ENCODE measurements around the gene TEK. TPM values are rescaled to one million over a fixed set of nuclear protein-coding genes. Genes with fewer than 3 reads are reported as not detected.

TEK gene
- total RNA-seq, 2 donors from 2014 or later = not detected

DNA sequence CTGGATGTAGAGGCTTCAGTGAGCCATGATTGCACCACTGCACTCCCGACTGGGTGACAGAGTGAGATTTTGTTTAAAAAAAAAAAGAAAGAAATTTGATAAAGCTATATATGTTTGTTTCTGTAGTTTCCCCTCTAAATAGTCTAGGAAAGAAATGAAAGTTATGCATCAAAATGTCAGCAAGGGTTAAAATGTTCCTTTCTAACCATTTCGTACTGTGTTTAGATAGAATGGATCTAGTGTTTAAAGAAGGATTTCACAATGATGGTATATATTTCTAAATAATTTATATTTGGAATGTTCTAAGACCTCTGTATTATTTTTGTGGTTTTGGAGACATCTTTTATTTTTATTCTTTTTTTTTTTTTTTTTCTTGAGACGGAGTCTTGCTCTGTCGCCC is 22.7 kb downstream of the TEK start:
- DNase-seq = no peak
- Mint-ChIP-seq H3K27me3 (ENCODE audit: low read depth) (no peaks in the 10 kb centered on the region), H3K4me3 (no peak overlapping the region), H3K27ac (no peak overlapping the region), H3K36me3 (ENCODE audit: insufficient read depth in 2 of 2) (no peaks in the 10 kb centered on the region), H3K4me1 (ENCODE audit: low read depth) (no peaks in the 10 kb centered on the region), H3K9me3 (no peaks in the 10 kb centered on the region)
- ATAC-seq (replicated peaks in 1 of 2) = no peak

DNA sequence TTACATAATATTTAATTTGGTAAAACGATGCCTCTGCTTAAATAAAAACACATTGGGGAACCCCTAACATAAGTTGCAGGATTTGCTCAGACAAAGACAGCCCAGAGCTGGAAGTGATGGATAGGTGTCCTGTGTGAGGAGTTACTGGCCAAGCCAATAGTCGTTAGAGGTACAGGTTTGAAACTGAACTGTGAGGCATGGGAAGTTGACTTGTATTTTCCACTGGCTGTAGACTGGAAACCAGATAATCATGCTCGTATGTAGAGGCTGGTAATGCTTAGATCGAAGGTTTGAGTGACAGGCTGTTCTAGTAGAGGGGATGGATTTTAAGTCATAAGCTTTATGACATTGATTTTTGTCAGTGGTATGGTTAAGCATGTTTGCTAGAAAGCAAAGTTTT is 24.8 kb downstream of the TEK start:
- H3K4me1 Mint-ChIP-seq (ENCODE audit: low read depth) = no peaks in the 10 kb centered on the region
- no peaks in the 10 kb centered on the region for H3K27me3 Mint-ChIP-seq (ENCODE audit: low read depth)
- no peak for DNase-seq
- H3K9me3 Mint-ChIP-seq = no peaks in the 10 kb centered on the region
- H3K4me3 Mint-ChIP-seq = no peak overlapping the region
- ATAC-seq (replicated peaks in 1 of 2) = no peak
- H3K27ac Mint-ChIP-seq = no peak overlapping the region
- no peaks in the 10 kb centered on the region for H3K36me3 Mint-ChIP-seq (ENCODE audit: insufficient read depth in 2 of 2)

DNA sequence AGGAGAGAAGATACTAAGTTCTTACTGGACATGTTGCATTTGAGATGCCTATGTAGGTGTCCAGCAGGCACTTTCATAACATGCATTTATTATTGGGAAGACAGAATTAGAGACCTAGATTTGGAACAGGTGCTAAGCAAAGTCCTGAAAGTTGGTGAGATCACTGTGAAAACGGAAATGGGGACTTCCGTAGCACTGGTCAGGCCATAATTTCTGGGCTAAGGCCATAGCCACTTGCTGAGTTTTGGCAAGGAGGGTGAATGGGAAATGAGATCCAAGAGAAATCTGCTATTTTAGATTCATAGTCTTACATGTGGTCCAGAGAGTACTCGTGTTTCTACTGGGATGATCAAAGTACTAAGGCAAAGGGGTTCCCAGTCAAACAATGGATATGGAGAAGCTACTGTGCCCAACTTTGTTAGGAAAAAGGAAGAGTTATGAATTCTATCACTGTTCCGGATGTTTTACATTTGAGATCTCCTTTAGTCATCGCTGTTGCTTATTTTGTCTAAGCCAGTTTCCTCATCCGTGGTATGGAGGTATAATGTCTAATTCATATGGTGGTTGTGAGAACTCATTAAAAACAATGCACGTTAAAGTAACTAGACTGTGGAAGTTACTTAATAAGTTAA is 33.4 kb downstream of the TEK start:
- ATAC-seq (replicated peaks in 1 of 2) (no peak), DNase-seq (no peak)
- peaks cover 18% of the 10 kb centered on the region for H3K27me3 Mint-ChIP-seq (ENCODE audit: low read depth)
- no peak overlapping the region for H3K4me3 Mint-ChIP-seq
- H3K4me1 Mint-ChIP-seq (ENCODE audit: low read depth) = no peaks in the 10 kb centered on the region
- no peak overlapping the region for H3K27ac Mint-ChIP-seq
- H3K36me3 Mint-ChIP-seq (ENCODE audit: insufficient read depth in 2 of 2) = no peaks in the 10 kb centered on the region
- H3K9me3 Mint-ChIP-seq = peaks cover 0 to 4% of the 10 kb centered on the region in 2 donors

DNA sequence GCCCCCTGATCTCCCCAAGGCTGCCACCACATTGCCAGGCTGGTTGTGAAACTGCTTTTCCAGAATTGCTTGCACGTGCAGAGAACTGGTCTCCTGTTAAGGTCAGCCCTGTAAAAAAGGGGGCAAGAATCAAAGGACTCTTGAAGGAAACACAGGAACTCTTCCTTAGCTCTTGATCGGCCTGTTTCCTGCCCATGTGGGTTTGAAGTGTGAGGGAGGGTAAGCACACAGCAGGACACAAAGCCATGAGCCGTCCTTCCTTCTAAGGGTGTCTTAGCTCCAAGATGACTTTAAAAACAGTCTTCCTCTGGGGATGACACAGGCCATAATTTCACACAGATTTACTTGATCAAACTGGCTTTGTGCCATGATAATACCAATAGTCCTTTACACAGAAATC is 36.1 kb downstream of the TEK start:
- ATAC-seq (replicated peaks in 1 of 2) = no peak
- no peak for DNase-seq
- peaks cover 31% of the 10 kb centered on the region for H3K27me3 Mint-ChIP-seq (ENCODE audit: low read depth)
- H3K4me1 Mint-ChIP-seq (ENCODE audit: low read depth) = no peaks in the 10 kb centered on the region
- no peak overlapping the region for H3K4me3 Mint-ChIP-seq
- no peak overlapping the region for H3K27ac Mint-ChIP-seq
- peaks cover 0 to 3% of the 10 kb centered on the region in 2 donors for H3K9me3 Mint-ChIP-seq
- no peaks in the 10 kb centered on the region for H3K36me3 Mint-ChIP-seq (ENCODE audit: insufficient read depth in 2 of 2)

DNA sequence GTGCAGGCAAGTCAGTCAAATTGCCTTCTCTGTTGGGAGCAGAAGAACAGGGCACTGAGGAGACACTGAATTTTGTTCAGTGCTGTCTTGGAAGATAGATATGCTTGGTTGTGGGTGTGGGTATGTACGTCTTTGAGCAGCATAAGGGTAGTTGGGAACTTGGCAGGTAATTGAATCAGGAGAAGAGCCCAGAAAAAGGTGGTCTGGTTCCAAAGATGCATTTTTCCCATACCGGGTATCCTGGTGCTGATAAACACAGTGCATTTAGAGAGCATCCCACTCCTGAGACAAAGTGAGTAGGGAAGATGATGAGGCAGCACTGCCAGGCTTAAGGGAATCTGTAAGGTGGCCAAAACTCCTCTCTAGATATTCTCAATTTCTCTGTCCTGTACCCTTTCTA is 40.6 kb downstream of the TEK start:
- Mint-ChIP-seq H3K27me3 (ENCODE audit: low read depth) (peaks cover 14% of the 10 kb centered on the region), H3K27ac (no peak overlapping the region), H3K9me3 (no peaks in the 10 kb centered on the region), H3K4me1 (ENCODE audit: low read depth) (no peaks in the 10 kb centered on the region), H3K36me3 (ENCODE audit: insufficient read depth in 2 of 2) (no peaks in the 10 kb centered on the region), H3K4me3 (no peak overlapping the region)
- no peak for DNase-seq
- no peak for ATAC-seq (replicated peaks in 1 of 2)

DNA sequence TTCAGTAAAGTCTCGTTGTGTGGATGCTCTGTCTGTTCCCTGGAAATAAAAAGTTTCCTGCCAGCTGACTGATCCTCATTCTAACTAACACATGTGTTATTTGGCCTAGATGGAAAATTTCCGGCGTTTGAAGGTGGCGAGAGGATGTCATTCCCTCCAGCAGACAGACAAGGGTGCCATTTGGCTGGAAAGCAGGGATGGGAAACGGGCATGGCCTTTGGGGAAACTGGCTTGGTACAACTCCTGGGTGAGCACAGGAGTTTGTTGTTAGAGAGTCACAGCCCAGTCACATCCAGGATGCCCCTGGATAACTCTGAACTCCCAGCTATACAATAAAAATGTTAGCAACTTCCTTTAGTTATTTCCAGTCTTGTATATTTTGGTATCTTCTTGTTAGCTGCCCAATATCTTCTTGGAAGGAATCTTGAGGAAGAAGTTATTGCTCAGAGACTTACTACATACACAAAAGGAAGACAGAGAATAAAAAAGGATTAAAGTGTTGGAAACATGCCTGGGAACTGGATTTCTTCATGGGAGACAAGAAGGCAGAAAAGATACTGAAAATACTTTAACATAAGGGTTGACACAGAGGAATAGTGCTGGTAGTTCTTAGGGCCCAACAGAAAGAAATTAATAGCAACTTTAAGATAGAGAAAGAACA is 41.9 kb downstream of the TEK start:
- no peaks in the 10 kb centered on the region for H3K4me1 Mint-ChIP-seq (ENCODE audit: low read depth)
- H3K9me3 Mint-ChIP-seq = no peaks in the 10 kb centered on the region
- H3K27ac Mint-ChIP-seq = no peak overlapping the region
- peaks cover 14% of the 10 kb centered on the region for H3K27me3 Mint-ChIP-seq (ENCODE audit: low read depth)
- no peak overlapping the region for H3K4me3 Mint-ChIP-seq
- ATAC-seq (replicated peaks in 1 of 2) = no peak
- H3K36me3 Mint-ChIP-seq (ENCODE audit: insufficient read depth in 2 of 2) = no peaks in the 10 kb centered on the region
- no peak for DNase-seq

DNA sequence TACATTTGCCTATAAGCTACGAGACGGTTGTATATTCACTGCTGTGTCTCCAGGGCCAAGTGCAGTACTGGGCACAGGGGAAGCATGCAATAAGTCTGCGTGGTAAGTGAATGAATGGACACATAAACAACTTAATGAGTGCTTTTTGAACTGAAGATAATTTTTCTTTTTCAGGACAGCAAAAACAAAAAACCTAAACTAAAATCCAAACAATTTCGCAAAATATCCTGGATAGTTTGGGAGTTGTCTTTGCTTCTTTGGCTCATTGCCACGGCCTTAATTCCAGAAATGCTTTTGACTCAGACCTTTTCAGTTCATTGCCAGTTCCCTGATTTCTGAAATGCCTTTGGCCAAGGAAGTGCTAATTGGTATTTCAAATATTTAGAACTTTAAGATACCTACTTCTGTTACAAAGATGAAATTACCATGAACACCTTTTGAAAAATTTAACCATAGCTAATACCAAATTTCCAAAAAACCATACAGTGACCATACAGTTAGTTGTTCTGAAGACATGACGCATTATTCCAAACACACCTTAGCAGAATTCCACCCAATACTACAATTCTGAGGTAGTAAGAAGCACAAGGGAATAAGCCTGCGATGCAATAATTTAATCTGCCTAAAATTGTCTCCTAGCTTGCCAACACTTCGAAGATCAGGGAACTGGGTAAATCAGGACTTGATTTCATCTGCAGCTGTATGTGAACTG is 42.8 kb downstream of the TEK start:
- no peak for DNase-seq
- Mint-ChIP-seq H3K4me3 (no peak overlapping the region), H3K27ac (no peak overlapping the region), H3K27me3 (ENCODE audit: low read depth) (peaks cover 14% of the 10 kb centered on the region), H3K9me3 (no peaks in the 10 kb centered on the region), H3K4me1 (ENCODE audit: low read depth) (no peaks in the 10 kb centered on the region), H3K36me3 (ENCODE audit: insufficient read depth in 2 of 2) (no peaks in the 10 kb centered on the region)
- ATAC-seq (replicated peaks in 1 of 2) = no peak

DNA sequence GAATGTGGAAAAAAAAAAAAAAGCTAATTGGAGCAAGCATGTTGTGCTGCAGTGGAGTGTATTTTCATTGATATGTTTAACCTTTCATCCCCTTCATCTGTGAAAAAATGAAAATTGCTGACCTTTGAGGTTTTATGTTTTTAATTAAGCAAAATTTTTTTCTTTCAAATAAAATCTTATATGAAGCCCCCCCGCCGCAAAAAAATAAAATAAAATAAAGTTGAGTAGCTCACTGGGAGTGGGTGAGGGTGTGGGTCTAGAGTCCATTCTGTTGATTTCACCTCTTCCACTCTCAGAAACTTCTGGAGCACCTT is 43.3 kb downstream of the TEK start:
- H3K4me1 Mint-ChIP-seq (ENCODE audit: low read depth) = no peaks in the 10 kb centered on the region

DNA sequence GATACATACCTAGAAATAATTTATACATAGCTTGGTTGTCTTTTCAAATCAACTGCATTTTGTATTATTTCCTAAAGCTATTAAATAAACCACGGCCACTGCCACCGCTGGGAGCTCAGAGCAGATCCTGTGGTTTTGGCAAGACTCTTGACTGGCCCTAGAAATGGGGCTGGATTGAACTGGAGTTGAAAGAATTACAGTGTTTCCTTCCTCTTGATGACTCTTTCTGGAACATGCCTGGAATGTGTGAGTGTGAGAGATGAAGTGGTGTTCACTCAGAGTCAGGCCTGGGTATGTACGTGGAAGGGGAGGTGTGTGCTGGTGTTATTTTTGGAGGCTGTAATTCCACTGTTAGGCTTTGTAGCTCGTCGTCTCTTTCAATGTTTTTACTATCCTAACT is 45.9 kb downstream of the TEK start:
- Mint-ChIP-seq H3K4me1 (ENCODE audit: low read depth) (no peaks in the 10 kb centered on the region), H3K4me3 (no peak overlapping the region), H3K9me3 (no peaks in the 10 kb centered on the region), H3K27me3 (ENCODE audit: low read depth) (peaks cover 3% of the 10 kb centered on the region), H3K27ac (no peak overlapping the region), H3K36me3 (ENCODE audit: insufficient read depth in 2 of 2) (no peaks in the 10 kb centered on the region)
- DNase-seq (no peak), ATAC-seq (replicated peaks in 1 of 2) (no peak)

More for the DNA sequence above, 43.3 kb downstream of the TEK start:
- Mint-ChIP-seq H3K27me3 (ENCODE audit: low read depth) (peaks cover 14% of the 10 kb centered on the region), H3K4me3 (no peak overlapping the region), H3K9me3 (no peaks in the 10 kb centered on the region), H3K27ac (no peak overlapping the region), H3K36me3 (ENCODE audit: insufficient read depth in 2 of 2) (no peaks in the 10 kb centered on the region)
- ATAC-seq (replicated peaks in 1 of 2) (no peak), DNase-seq (no peak)

DNA sequence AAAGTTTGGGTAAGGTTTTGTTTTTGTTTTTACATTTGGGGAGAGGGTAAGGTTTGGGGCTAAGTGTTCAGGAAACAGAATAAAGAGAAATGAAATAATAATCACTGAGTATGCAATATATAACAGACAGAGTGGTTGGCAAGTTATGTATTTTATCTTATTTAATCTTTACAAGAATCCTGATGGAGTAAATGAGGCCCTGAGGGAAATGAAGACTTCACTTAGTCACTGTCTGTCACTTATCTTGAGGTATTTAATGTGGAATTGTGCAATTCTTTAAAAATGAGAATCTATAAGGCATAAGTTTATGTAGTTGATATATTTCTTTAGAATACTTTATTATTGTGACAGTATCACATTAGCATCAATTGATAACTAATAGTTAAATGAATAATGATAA is 48.1 kb downstream of the TEK start:
- no peaks in the 10 kb centered on the region for H3K4me1 Mint-ChIP-seq (ENCODE audit: low read depth)
- ATAC-seq (replicated peaks in 1 of 2) (no peak), DNase-seq (no peak)
- H3K4me3 Mint-ChIP-seq = no peak overlapping the region
- no peak overlapping the region for H3K27ac Mint-ChIP-seq
- H3K27me3 Mint-ChIP-seq (ENCODE audit: low read depth) = no peaks in the 10 kb centered on the region
- H3K9me3 Mint-ChIP-seq = no peaks in the 10 kb centered on the region
- H3K36me3 Mint-ChIP-seq (ENCODE audit: insufficient read depth in 2 of 2) = no peaks in the 10 kb centered on the region

DNA sequence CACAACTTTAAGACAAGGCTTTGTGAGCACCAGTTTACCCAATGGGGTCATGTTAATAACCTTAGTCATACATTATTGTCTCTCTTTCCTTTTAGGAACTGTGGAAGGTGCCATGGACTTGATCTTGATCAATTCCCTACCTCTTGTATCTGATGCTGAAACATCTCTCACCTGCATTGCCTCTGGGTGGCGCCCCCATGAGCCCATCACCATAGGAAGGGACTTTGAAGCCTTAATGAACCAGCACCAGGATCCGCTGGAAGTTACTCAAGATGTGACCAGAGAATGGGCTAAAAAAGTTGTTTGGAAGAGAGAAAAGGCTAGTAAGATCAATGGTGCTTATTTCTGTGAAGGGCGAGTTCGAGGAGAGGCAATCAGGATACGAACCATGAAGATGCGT is 48.7 kb downstream of the TEK start:
- H3K4me1 Mint-ChIP-seq (ENCODE audit: low read depth) = no peaks in the 10 kb centered on the region
- no peaks in the 10 kb centered on the region for H3K27me3 Mint-ChIP-seq (ENCODE audit: low read depth)
- ATAC-seq (replicated peaks in 1 of 2) (no peak), DNase-seq (no peak)
- H3K4me3 Mint-ChIP-seq = no peak overlapping the region
- H3K36me3 Mint-ChIP-seq (ENCODE audit: insufficient read depth in 2 of 2) = no peaks in the 10 kb centered on the region
- no peaks in the 10 kb centered on the region for H3K9me3 Mint-ChIP-seq
- H3K27ac Mint-ChIP-seq = no peak overlapping the region

DNA sequence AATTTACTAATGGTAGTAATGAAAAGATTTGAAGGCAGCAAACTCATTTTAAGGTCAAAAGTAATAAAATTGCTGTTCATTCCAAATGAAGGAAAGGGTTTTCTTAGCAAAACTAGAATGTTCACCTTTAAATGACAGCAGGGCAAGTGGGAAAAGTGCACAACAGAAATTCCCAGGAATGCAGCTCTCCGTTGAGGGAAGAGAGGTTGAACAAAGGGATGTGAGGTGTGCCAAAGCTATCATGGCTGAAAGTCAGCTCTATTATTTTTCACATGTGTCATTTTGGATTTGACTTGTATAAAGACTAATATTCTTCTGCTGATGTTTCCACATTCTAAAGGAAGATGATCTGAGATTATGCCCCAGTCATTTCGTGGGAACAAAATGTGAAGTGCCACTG is 51.6 kb downstream of the TEK start:
- no peak for DNase-seq
- no peak for ATAC-seq (replicated peaks in 1 of 2)

DNA sequence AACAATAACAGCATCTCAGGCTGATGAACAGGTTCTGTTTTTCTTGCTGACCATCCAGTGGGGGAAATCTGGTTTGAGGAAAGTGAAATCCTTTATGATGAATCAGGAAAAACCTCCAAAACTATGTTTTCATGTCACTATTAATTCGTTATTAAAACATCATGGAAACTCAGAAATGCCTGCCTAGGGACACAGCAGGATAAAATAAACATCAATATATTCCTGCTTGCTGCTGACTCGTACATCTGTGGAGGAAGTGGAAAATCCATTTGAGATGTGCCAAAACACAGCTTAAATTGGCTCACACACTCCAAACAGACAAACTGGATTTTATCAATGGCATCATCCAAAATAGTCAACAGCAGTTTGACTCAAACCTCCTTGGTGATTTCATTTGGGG is 53.0 kb downstream of the TEK start:
- Mint-ChIP-seq H3K27ac (no peak overlapping the region), H3K4me1 (ENCODE audit: low read depth) (no peaks in the 10 kb centered on the region), H3K36me3 (ENCODE audit: insufficient read depth in 2 of 2) (no peaks in the 10 kb centered on the region), H3K27me3 (ENCODE audit: low read depth) (no peaks in the 10 kb centered on the region), H3K4me3 (no peak overlapping the region), H3K9me3 (no peaks in the 10 kb centered on the region)
- DNase-seq (no peak), ATAC-seq (replicated peaks in 1 of 2) (no peak)

More for the DNA sequence above, 51.6 kb downstream of the TEK start:
- no peak overlapping the region for H3K4me3 Mint-ChIP-seq
- no peaks in the 10 kb centered on the region for H3K36me3 Mint-ChIP-seq (ENCODE audit: insufficient read depth in 2 of 2)
- no peaks in the 10 kb centered on the region for H3K9me3 Mint-ChIP-seq
- no peaks in the 10 kb centered on the region for H3K4me1 Mint-ChIP-seq (ENCODE audit: low read depth)
- no peaks in the 10 kb centered on the region for H3K27me3 Mint-ChIP-seq (ENCODE audit: low read depth)
- H3K27ac Mint-ChIP-seq = no peak overlapping the region

DNA sequence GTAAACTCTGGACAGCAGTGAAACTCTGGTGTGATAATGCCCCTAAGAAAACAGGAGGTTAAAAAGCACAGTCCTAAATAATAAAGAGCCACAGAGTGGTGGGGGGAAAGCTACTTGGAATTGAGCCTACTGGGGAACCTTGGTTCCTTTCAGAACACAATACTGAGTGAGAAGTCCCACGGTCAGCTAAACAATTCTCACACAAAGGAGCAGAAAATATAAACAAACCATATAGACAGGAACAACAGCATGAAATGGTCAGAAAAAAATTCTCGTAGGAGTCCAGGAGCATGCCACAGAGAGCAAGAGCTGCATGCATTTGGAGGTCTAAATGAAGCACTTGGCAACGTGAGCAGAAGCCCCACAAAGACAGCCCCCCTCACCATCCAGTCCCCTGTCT is 56.0 kb downstream of the TEK start:
- H3K27me3 Mint-ChIP-seq (ENCODE audit: low read depth) = no peaks in the 10 kb centered on the region
- no peak for ATAC-seq (replicated peaks in 1 of 2)
- H3K36me3 Mint-ChIP-seq (ENCODE audit: insufficient read depth in 2 of 2) = peaks cover 1 to 3% of the 10 kb centered on the region in 2 donors
- DNase-seq = no peak
- peaks cover 5% of the 10 kb centered on the region in 2 donors for H3K9me3 Mint-ChIP-seq
- no peak overlapping the region for H3K27ac Mint-ChIP-seq
- H3K4me3 Mint-ChIP-seq = no peak overlapping the region
- peaks cover 4% of the 10 kb centered on the region for H3K4me1 Mint-ChIP-seq (ENCODE audit: low read depth)

Measured in activated T-cell treated with anti-CD3 and anti-CD28 coated beads, Interleukin-2, amount 50 U/mL, for 72 hours (primary cell).